Mesenchymal stem cell (in vitro differentiated cells and primary cell): Measurements from ENCODE around the gene LCP1.

Experiments
- DNase-seq: peaks from one replicate; pipeline ENCODE4 v3.0.0-alpha.2; 2013
- H2AFZ ChIP-seq: one replicate; pipeline ENCODE4 v1.6.1; 2013; ENCODE audit warnings: low read depth, mild to moderate bottlenecking, control low read depth, inconsistent platforms, low read length, moderate library complexity
- H2AK5ac ChIP-seq: 2 replicates; pipeline ENCODE4 v1.6.1; 2013; ENCODE audit warnings: low read length, moderate library complexity, mild to moderate bottlenecking, inconsistent platforms; ENCODE audit not compliant: severe bottlenecking
- H2BK120ac ChIP-seq: one replicate; pipeline ENCODE4 v1.6.1; 2013; ENCODE audit warnings: low read depth, mild to moderate bottlenecking, inconsistent platforms, low read length, moderate library complexity
- H2BK12ac ChIP-seq, 2 experiments: one replicate each; pipeline ENCODE4 v1.6.1; 2013; ENCODE audit warnings: inconsistent platforms in 2 of 2, low read length in 2 of 2, mild to moderate bottlenecking in 2 of 2, moderate library complexity in 2 of 2, control low read depth in 1 of 2
- H2BK15ac ChIP-seq: one replicate; pipeline ENCODE4 v1.6.1; 2013; ENCODE audit warnings: mild to moderate bottlenecking, low read depth, inconsistent platforms; ENCODE audit not compliant: poor library complexity, severe bottlenecking
- H2BK5ac ChIP-seq: 2 replicates; pipeline ENCODE4 v1.6.1; 2013; ENCODE audit warnings: low read depth, mild to moderate bottlenecking, low read length, control low read depth, inconsistent platforms; ENCODE audit not compliant: poor library complexity, severe bottlenecking
- H3K14ac ChIP-seq, 2 experiments: one replicate each; pipeline ENCODE4 v1.6.1; 2013; ENCODE audit warnings: inconsistent platforms in 2 of 2, low read length in 2 of 2, control low read depth in 1 of 2, mild to moderate bottlenecking in 1 of 2, moderate library complexity in 1 of 2
- H3K18ac ChIP-seq, 2 experiments: one replicate each; pipeline ENCODE4 v1.6.1; 2013; ENCODE audit warnings: inconsistent platforms in 2 of 2, low read length in 2 of 2, control low read depth in 1 of 2, low read depth in 1 of 2, mild to moderate bottlenecking in 1 of 2
- H3K23ac ChIP-seq, 2 experiments: one replicate each; pipeline ENCODE4 v1.6.1; 2013; ENCODE audit warnings: inconsistent platforms in 2 of 2, low read length in 2 of 2, mild to moderate bottlenecking in 2 of 2, moderate library complexity in 2 of 2, control low read depth in 1 of 2
- H3K27ac ChIP-seq: 2 replicates; pipeline ENCODE4 v1.5.1; 2013; ENCODE audit warnings: mild to moderate bottlenecking, moderate library complexity, low read length, control low read depth, inconsistent platforms; ENCODE audit not compliant: poor library complexity, severe bottlenecking
- H3K27me3 ChIP-seq, 2 experiments: 2 replicates each; pipeline versions ENCODE4 v1.6.1 to v1.7.0; 2013; ENCODE audit warnings: low read length in 2 of 2, mild to moderate bottlenecking in 2 of 2, moderate library complexity in 2 of 2, control low read depth in 1 of 2, inconsistent platforms in 1 of 2; ENCODE audit not compliant: control insufficient read depth in 1 of 2, insufficient read depth in 1 of 2
- H3K36me3 ChIP-seq, 2 experiments: 2 replicates each; pipeline versions ENCODE4 v1.6.1 to v1.7.0; 2013; ENCODE audit warnings: low read length in 2 of 2, control low read depth in 1 of 2, inconsistent platforms in 1 of 2, low read depth in 1 of 2, mild to moderate bottlenecking in 1 of 2; ENCODE audit not compliant: insufficient read depth in 2 of 2, control insufficient read depth in 1 of 2
- H3K4ac ChIP-seq, 2 experiments: one replicate each; pipeline ENCODE4 v1.6.1; 2013; ENCODE audit warnings: inconsistent platforms in 2 of 2, low read length in 2 of 2, mild to moderate bottlenecking in 2 of 2, moderate library complexity in 2 of 2, control low read depth in 1 of 2, low read depth in 1 of 2
- H3K4me1 ChIP-seq: 2 replicates; pipeline ENCODE4 v1.6.1; 2013; ENCODE audit warnings: low read depth, low read length, control low read depth; ENCODE audit not compliant: control insufficient read depth, insufficient read depth
- H3K4me2 ChIP-seq: 2 replicates; pipeline ENCODE4 v1.6.1; 2013; ENCODE audit warnings: low read length, mild to moderate bottlenecking, inconsistent platforms; ENCODE audit not compliant: poor library complexity, severe bottlenecking
- H3K4me3 ChIP-seq, 2 experiments: 2 replicates each; pipeline versions ENCODE4 v1.5.1 to v1.7.0; 2013; ENCODE audit warnings: low read length in 2 of 2, mild to moderate bottlenecking in 2 of 2, control low read depth in 1 of 2, low read depth in 1 of 2; ENCODE audit not compliant: insufficient read depth in 1 of 2
- H3K79me1 ChIP-seq: replicated peaks from 2 replicates; pipeline ENCODE4 v1.6.1; 2013; ENCODE audit warnings: mild to moderate bottlenecking, control low read depth, low read length, inconsistent platforms; ENCODE audit not compliant: poor library complexity, severe bottlenecking
- H3K9ac ChIP-seq: 2 replicates; pipeline ENCODE4 v1.7.0; 2013; ENCODE audit warnings: mild to moderate bottlenecking, low read length, moderate library complexity
- H3K9me3 ChIP-seq: 2 replicates; pipeline ENCODE4 v1.7.0; 2013; ENCODE audit warnings: mild to moderate bottlenecking, low read length; ENCODE audit not compliant: control insufficient read depth
- H4K8ac ChIP-seq: one replicate; pipeline ENCODE4 v1.6.1; 2013; ENCODE audit warnings: inconsistent platforms, mild to moderate bottlenecking, low read length, moderate library complexity
- H4K91ac ChIP-seq: one replicate; pipeline ENCODE4 v1.6.1; 2013; ENCODE audit warnings: mild to moderate bottlenecking, low read length, inconsistent platforms
- WGBS: methylation state at CpG from one replicate; pipeline ENCODE4 v1.1.7; 2013; ENCODE audit warnings: mixed read lengths; 5-methylcytosine and 5-hydroxymethylcytosine counted together

The LCP1 gene

GRCh38 chr13:46134961-46135522 lies 46.9 kb downstream of the LCP1 start:
- Histone ChIP-seq H2BK5ac (no peak overlapping the region), H3K27me3 (peaks cover 10 to 19% of the 10 kb centered on the region in 2 experiments), H3K14ac (no peak overlapping the region), H3K18ac (no peak overlapping the region), H3K9ac (no peak overlapping the region), H2AK5ac (no peak overlapping the region), H2BK12ac (no peak overlapping the region), H2BK15ac (no peak overlapping the region), H3K4ac (no peak overlapping the region), H3K4me2 (no peak overlapping the region), H3K9me3 (no peaks in the 10 kb centered on the region), H3K27ac (no peak overlapping the region), H4K91ac (no peak overlapping the region), H4K8ac (no peak overlapping the region), H3K36me3 (no peaks in the 10 kb centered on the region), H3K4me1 (no peaks in the 10 kb centered on the region), H3K4me3 (no peak overlapping the region), H3K79me1 (no peaks in the 10 kb centered on the region), H2AFZ (no peak overlapping the region), H3K23ac (no peak overlapping the region), H2BK120ac (no peak overlapping the region)
- DNase-seq, result no peak
- WGBS, result 84% methylated on average over 3 of the region's 4 CpGs

- H2AFZ ChIP-seq, result no peak overlapping the region
- no peak overlapping the region for H2BK120ac ChIP-seq
- no peak overlapping the region for H2BK12ac ChIP-seq
- H3K9me3 ChIP-seq, result no peaks in the 10 kb centered on the region
- peaks cover 16 to 24% of the 10 kb centered on the region in 2 experiments for H3K27me3 ChIP-seq
- H3K4me2 ChIP-seq, result no peak overlapping the region
- H3K23ac ChIP-seq, result no peak overlapping the region
- no peak overlapping the region for H2AK5ac ChIP-seq
- WGBS, result 96% methylated on average over 2 of the region's 2 CpGs
- no peak overlapping the region for H3K14ac ChIP-seq
- H3K4me3 ChIP-seq, result no peak overlapping the region
- no peak overlapping the region for H2BK15ac ChIP-seq
- no peaks in the 10 kb centered on the region for H3K4me1 ChIP-seq
- no peak overlapping the region for H4K91ac ChIP-seq
- no peak for DNase-seq
- no peak overlapping the region for H3K9ac ChIP-seq
- H4K8ac ChIP-seq, result no peak overlapping the region
- no peak overlapping the region for H3K4ac ChIP-seq
- H3K36me3 ChIP-seq, result no peaks in the 10 kb centered on the region
- no peak overlapping the region for H3K27ac ChIP-seq
- H3K79me1 ChIP-seq, result no peaks in the 10 kb centered on the region
- no peak overlapping the region for H2BK5ac ChIP-seq
- no peak overlapping the region for H3K18ac ChIP-seq
Measured at GRCh38 chr13:46134494-46134893, 47.5 kb downstream of the LCP1 start.

GRCh38 chr13:46132109-46132508 lies 49.9 kb downstream of the LCP1 start:
- Histone ChIP-seq H2BK15ac (no peak overlapping the region), H2AFZ (no peak overlapping the region), H2AK5ac (no peak overlapping the region), H3K14ac (no peak overlapping the region), H2BK120ac (no peak overlapping the region), H4K8ac (no peak overlapping the region), H2BK12ac (no peak overlapping the region), H2BK5ac (no peak overlapping the region), H3K4me1 (no peaks in the 10 kb centered on the region), H3K4ac (no peak overlapping the region), H3K4me2 (no peak overlapping the region), H3K18ac (no peak overlapping the region), H3K79me1 (no peaks in the 10 kb centered on the region), H4K91ac (no peak overlapping the region), H3K9me3 (no peaks in the 10 kb centered on the region), H3K36me3 (no peaks in the 10 kb centered on the region), H3K23ac (no peak overlapping the region), H3K4me3 (no peak overlapping the region), H3K27ac (no peak overlapping the region), H3K27me3 (peaks cover 20 to 30% of the 10 kb centered on the region in 2 experiments), H3K9ac (no peak overlapping the region)
- DNase-seq, result no peak
- 93% methylated on average over 3 of the region's 3 CpGs for WGBS

GRCh38 chr13:46131705-46132104 lies 50.3 kb downstream of the LCP1 start:
- Histone ChIP-seq H3K27me3 (peaks cover 20 to 30% of the 10 kb centered on the region in 2 experiments), H3K9me3 (no peaks in the 10 kb centered on the region), H2BK120ac (no peak overlapping the region), H2BK12ac (no peak overlapping the region), H3K36me3 (no peaks in the 10 kb centered on the region), H3K4me3 (no peak overlapping the region), H3K27ac (no peak overlapping the region), H4K8ac (no peak overlapping the region), H3K23ac (no peak overlapping the region), H3K79me1 (no peaks in the 10 kb centered on the region), H3K4me2 (no peak overlapping the region), H3K18ac (no peak overlapping the region), H2BK15ac (no peak overlapping the region), H3K9ac (no peak overlapping the region), H3K4ac (no peak overlapping the region), H3K4me1 (no peaks in the 10 kb centered on the region), H2AFZ (no peak overlapping the region), H2AK5ac (no peak overlapping the region), H3K14ac (no peak overlapping the region), H4K91ac (no peak overlapping the region), H2BK5ac (no peak overlapping the region)
- no peak for DNase-seq
